Activated naive CD4-positive, alpha-beta T cell treated with anti-CD3 and anti-CD28 coated beads, Interleukin-2, amount 50 U/mL, for 24 hours (primary cell): ENCODE measurements around the gene EML6.
"Not testable (repeated sequence)": the region's sequence is repeated elsewhere in the genome, so short reads cannot be mapped to it uniquely, and the experiment has no call there.

Experiments used
- H3K27ac Mint-ChIP-seq: one replicate; pipeline ENCODE4 v1.8.0; 2021; ENCODE audit warnings: mild to moderate bottlenecking, mixed read lengths
- H3K27me3 Mint-ChIP-seq: one replicate; pipeline ENCODE4 v1.8.0; 2021; ENCODE audit warnings: mixed read lengths
- H3K36me3 Mint-ChIP-seq: one replicate; pipeline ENCODE4 v1.8.0; 2021; ENCODE audit warnings: mixed read lengths
- H3K4me1 Mint-ChIP-seq: one replicate; pipeline ENCODE4 v1.8.0; 2021; ENCODE audit warnings: mixed read lengths
- H3K4me3 Mint-ChIP-seq: one replicate; pipeline ENCODE4 v1.8.0; 2021; ENCODE audit warnings: mild to moderate bottlenecking, mixed read lengths
- H3K9me3 Mint-ChIP-seq: one replicate; pipeline ENCODE4 v1.8.0; 2021; ENCODE audit warnings: mixed read lengths

Gene EML6

DNA sequence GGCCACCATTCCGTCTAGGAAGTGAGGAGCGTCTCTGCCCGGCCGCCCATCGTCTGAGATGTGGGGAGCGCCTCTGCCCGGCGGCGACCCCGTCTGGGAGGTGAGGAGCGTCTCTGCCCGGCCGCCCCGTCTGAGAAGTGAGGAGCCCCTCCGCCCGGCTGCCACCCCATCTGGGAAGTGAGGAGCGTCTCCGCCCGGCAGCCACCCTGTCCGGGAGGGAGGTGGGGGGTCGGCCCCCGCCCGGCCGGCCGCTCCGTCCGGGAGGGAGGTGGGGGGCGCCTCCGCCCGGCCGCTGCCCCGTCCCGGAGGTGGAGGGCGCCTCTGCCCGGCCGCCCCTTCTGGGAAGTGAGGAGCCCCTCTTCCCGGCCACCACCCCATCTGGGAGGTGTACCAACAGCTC is 24.5 kb upstream of the EML6 start:
- H3K36me3 Mint-ChIP-seq, H3K4me3 Mint-ChIP-seq, H3K4me1 Mint-ChIP-seq, H3K27ac Mint-ChIP-seq, H3K9me3 Mint-ChIP-seq, H3K27me3 Mint-ChIP-seq: not testable (repeated sequence)

DNA sequence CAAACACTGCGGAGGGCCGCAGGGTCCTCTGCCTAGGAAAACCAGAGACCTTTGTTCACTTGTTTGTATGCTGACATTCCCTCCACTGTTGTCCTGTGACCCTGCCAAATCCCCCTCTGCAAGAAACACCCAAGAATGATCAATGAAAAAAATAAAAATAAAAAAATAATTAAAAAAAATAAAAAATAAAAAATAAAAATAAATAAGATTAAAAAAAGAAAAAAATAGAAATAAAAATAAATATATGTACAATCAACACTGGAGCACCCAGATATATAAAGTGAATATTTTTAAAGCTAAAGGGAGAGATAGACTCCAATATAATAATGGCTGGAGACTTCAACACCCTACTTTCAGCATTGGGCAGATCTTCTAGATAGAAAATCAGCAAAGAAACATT is 23.8 kb upstream of the EML6 start:
- no peak overlapping the region for H3K27ac Mint-ChIP-seq
- peaks cover 7% of the 10 kb centered on the region for H3K4me1 Mint-ChIP-seq
- H3K9me3 Mint-ChIP-seq: no peaks in the 10 kb centered on the region
- H3K27me3 Mint-ChIP-seq: peaks cover 2% of the 10 kb centered on the region
- H3K36me3 Mint-ChIP-seq: no peaks in the 10 kb centered on the region
- H3K4me3 Mint-ChIP-seq: no peak overlapping the region

DNA sequence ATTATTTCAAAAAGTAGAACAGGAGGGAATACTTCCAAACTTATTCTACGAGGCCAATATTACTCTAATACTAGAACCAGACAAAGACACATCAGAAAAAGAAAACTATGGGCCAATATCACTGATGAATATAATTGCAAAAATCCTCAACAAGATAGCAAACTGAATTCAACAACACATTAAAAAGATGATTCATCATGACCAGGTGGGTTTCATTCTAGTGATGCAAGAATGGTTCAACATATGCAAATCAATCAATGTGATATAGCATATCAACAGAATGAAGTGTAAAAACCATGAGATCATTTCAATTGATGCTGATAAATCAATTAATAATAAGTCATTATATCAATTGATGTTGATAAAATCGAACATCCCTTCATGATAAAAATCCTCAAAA is 22.4 kb upstream of the EML6 start:
- Mint-ChIP-seq H3K27ac (peak overlapping the region; percentile 63), H3K4me3 (no peak overlapping the region), H3K36me3 (no peaks in the 10 kb centered on the region), H3K9me3 (no peaks in the 10 kb centered on the region), H3K4me1 (peaks cover 7% of the 10 kb centered on the region), H3K27me3 (peaks cover 2% of the 10 kb centered on the region)

DNA sequence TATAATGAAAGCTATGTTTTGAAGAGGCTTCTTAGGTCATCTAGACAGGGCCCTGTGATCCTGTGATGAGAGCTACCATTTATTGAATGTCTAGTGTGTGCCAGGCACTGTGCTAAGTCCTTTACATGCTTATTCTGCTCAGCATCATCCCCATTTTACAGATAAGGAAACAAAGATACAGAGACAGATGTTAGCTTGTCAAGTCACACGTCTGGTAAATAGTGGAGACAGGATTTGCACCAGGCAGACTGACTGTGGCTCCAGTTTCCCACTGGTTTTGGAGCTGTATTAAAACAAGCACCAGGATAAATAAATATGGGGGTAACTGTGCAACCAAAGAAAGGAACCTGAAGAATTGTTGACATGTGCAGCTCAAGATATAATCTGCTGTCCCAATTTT is 19.2 kb upstream of the EML6 start:
- H3K4me1 Mint-ChIP-seq: peaks cover 11% of the 10 kb centered on the region
- H3K27ac Mint-ChIP-seq: no peak overlapping the region
- no peaks in the 10 kb centered on the region for H3K9me3 Mint-ChIP-seq
- H3K4me3 Mint-ChIP-seq: no peak overlapping the region
- H3K27me3 Mint-ChIP-seq: peaks cover 10% of the 10 kb centered on the region
- no peaks in the 10 kb centered on the region for H3K36me3 Mint-ChIP-seq

DNA sequence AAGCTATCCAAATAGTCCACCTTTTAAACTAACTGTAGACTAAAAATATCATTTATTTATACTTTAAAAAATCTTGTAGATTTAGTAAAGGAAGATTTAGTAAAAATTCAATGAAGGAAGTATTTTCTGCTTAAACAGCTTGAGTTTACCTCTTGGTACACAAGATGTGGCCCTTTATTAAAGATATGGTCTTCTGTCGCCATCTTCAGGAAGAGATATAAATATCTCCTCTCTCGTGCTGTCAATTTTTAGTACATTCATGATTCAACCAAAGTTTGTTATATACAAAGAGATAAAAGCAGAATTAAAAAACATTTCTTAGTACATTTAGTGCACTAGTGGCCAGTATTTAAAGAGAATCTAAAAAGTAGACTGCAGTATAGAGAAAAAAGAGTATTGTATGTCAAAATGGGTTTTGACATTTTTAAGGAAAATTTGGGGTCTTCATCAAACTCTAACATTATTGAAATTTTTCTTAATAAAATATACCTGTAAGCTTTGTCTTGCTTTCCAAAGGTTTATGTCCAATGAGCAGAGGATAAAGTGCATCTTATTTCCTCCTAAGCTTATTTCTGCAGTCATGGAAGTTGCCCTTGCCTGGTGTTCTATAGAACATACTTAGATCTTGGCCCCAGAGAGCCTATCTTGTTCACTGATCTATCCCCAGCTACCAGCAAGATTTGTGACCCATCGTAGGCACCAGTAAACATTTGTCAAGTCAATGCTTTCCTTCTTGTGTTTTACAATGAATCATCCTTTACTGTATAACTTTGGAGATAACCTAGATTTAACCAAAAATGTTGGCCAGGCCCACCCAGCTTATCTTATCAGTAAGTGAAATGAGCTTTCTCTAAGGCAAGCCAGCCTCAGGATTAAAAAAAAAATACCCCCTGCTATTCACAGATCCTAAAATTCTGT is 18.5 kb upstream of the EML6 start:
- Mint-ChIP-seq H3K36me3 (no peaks in the 10 kb centered on the region), H3K27ac (no peak overlapping the region), H3K27me3 (peaks cover 14% of the 10 kb centered on the region), H3K9me3 (no peaks in the 10 kb centered on the region), H3K4me3 (no peak overlapping the region), H3K4me1 (peaks cover 11% of the 10 kb centered on the region)

DNA sequence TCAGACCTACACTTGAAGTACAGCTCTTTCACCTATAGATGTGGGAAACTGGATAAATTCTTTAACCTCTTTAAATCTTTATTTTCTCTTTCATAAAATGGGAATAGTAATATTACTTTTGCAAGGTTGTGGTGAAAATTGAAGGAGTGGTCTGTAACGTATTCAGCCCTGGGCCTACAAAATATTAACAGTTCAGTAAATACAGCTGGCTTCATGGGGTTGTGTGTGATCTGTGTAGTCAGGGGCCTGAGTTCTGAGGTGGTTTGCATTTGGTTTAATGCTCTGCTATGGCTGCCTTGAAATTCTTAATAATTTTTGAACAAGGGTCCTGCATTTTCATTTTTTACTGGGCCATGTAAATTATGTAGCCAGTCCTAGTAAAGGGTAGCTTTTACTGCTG is 16.8 kb upstream of the EML6 start:
- H3K4me1 Mint-ChIP-seq: peaks cover 4% of the 10 kb centered on the region
- H3K27me3 Mint-ChIP-seq: peaks cover 18% of the 10 kb centered on the region
- no peak overlapping the region for H3K4me3 Mint-ChIP-seq
- H3K9me3 Mint-ChIP-seq: no peaks in the 10 kb centered on the region
- no peak overlapping the region for H3K27ac Mint-ChIP-seq
- H3K36me3 Mint-ChIP-seq: no peaks in the 10 kb centered on the region

DNA sequence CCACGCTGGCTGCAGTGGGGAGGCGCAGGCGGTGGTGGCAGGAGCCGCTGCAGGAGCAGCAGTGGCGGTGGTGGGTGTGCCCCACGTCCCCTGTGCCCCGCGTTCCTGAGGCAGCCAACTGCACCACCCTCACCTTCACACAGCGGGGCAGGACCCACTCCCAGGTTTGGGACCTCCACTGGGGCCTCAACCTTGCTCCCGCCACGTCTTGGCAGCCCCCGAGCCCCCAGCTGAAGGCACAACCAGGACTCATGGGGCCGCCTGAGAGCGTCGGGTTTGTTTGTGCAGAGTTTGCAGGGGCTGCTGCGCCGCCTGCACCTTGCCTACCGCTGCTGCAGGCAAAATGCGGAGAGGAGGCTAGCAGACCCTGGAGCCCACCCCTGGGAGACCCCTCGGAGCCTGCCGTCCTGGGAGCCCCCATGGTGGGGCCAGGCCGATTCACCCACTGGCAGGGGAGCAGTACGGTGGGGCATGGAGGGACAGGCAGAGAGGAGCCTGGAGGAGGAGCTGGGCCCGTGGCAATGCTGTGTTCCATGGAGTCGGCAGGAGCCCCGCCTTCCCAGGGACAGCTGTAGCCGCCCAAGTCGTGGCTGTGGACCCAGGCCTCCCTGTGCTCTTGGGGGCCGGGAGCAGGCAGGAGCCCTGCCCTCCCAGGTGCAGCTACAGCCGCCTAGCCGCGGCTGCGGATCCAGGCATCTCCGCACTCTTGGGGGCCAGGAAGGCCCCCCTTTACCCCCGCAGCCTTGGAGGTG is 14.7 kb upstream of the EML6 start:
- no peaks in the 10 kb centered on the region for H3K9me3 Mint-ChIP-seq
- peaks cover 23% of the 10 kb centered on the region for H3K27me3 Mint-ChIP-seq
- H3K4me3 Mint-ChIP-seq: peak overlapping the region; percentile 70
- peaks cover 4% of the 10 kb centered on the region for H3K4me1 Mint-ChIP-seq
- H3K36me3 Mint-ChIP-seq: no peaks in the 10 kb centered on the region
- H3K27ac Mint-ChIP-seq: no peak overlapping the region

DNA sequence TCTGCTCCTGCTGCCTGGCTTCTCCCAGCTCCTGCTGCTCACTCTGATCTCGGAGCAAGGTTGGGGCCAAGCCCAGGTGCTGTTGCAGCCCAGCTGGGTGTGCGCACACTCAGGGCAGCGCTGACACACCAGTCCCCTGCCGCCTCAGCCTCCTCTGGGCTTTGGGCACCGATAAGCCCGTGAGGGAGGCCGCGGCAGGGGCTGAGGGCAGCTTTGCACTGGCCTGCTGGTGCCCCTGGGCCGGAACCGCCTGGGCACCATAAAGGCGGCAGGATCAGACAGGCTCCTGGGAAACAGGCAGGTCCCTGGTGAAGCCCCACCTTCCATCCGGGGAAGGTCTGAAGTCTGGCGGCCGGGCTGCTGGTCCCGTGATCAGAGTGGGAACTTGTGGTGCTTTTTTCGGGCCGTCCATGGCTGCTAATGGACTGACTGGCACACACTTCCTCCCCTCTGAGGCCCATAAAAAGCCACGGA is 14.1 kb upstream of the EML6 start:
- Mint-ChIP-seq H3K4me3 (peak overlapping the region; percentile 70), H3K36me3 (no peaks in the 10 kb centered on the region), H3K27ac (no peak overlapping the region), H3K4me1 (peaks cover 4% of the 10 kb centered on the region), H3K9me3 (no peaks in the 10 kb centered on the region), H3K27me3 (peaks cover 23% of the 10 kb centered on the region)

DNA sequence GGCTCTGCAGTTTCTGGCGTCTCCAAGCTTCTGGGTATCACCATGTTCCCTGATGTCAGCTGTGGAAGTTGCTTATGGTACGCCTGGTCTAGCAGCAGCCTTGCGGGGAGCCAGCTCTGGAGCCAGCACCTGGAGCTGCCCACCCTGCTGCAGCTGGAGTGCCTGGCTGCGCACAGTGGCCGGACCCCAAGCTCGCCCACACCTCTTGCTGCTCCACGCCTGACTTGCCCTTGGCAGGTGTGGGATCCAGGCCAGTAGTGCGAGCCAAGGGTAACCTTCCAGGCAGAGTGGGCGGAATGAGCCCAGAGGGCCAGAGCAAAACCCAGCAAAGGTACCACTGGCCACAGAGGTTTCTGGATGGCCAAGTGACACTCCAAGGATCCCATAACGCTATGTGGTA is 13.2 kb upstream of the EML6 start:
- H3K4me3 Mint-ChIP-seq: peak overlapping the region; percentile 58
- H3K27ac Mint-ChIP-seq: no peak overlapping the region

DNA sequence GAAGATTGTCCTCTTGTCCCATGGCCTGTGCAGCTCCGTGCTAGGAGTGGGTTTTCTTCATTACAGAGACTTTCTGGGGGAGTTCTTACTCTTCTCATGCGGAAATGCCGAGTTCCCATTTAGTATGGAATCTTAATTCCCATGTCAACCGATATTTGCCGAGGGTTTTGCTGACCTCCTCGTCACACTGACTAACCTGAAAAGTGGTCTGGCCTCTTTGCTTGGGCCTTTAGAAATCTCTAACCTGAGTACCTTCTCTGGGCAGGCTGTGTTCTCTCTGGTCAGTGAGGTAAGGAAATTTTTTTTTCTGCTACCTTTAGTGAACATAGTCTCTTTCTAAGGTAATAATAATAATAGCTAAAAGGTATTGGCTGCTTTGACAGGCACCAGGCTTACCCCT is 10.9 kb upstream of the EML6 start:
- Mint-ChIP-seq H3K27ac (no peak overlapping the region), H3K4me1 (peaks cover 4% of the 10 kb centered on the region), H3K9me3 (no peaks in the 10 kb centered on the region), H3K27me3 (peaks cover 23% of the 10 kb centered on the region), H3K4me3 (no peak overlapping the region), H3K36me3 (no peaks in the 10 kb centered on the region)

More for the DNA sequence above, 13.2 kb upstream of the EML6 start:
- Mint-ChIP-seq H3K9me3 (no peaks in the 10 kb centered on the region), H3K36me3 (no peaks in the 10 kb centered on the region), H3K27me3 (peaks cover 23% of the 10 kb centered on the region), H3K4me1 (peaks cover 4% of the 10 kb centered on the region)

DNA sequence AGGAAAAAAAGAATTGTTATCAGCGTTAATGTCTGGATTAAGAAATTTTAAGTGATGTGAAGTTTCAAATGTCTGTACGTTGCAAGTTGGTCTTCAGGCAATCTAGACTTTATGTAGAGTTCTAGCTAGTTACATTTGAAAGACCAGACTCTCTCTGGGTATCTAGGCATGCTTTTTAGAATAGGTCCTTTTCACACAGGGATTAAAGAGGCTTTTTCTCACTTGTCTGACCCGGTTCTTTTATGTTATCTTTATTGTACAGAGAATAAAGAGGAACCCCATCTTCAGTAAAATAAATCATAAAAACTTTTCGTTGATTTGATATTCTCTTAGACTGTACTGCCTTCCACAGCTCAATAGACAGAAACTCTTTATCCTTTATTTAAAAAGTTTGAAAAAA is 8.5 kb upstream of the EML6 start:
- no peaks in the 10 kb centered on the region for H3K9me3 Mint-ChIP-seq
- no peak overlapping the region for H3K4me3 Mint-ChIP-seq
- H3K27me3 Mint-ChIP-seq: peaks cover 26% of the 10 kb centered on the region
- no peaks in the 10 kb centered on the region for H3K4me1 Mint-ChIP-seq
- H3K36me3 Mint-ChIP-seq: no peaks in the 10 kb centered on the region
- no peak overlapping the region for H3K27ac Mint-ChIP-seq

DNA sequence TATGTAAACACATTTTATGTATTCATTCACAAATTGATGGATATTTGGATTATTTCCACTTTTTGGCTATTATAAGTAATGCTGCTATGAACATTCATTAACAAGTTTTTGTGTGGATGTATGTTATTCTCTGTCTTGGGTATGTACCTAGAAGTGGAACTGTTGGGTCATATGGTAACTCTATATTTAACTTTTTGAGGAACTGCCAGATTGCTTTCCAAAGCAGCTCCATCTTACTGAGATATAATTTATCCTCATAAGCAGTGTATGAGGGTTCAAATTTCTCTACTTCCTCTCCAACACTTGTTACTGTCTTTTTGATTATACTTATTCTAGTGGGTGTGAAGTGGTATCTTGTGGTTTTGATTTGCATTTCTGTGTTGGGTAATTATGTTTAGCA is 7.1 kb upstream of the EML6 start:
- no peaks in the 10 kb centered on the region for H3K9me3 Mint-ChIP-seq
- H3K36me3 Mint-ChIP-seq: no peaks in the 10 kb centered on the region
- H3K4me1 Mint-ChIP-seq: no peaks in the 10 kb centered on the region
- peaks cover 21% of the 10 kb centered on the region for H3K27me3 Mint-ChIP-seq
- H3K27ac Mint-ChIP-seq: no peak overlapping the region
- no peak overlapping the region for H3K4me3 Mint-ChIP-seq

DNA sequence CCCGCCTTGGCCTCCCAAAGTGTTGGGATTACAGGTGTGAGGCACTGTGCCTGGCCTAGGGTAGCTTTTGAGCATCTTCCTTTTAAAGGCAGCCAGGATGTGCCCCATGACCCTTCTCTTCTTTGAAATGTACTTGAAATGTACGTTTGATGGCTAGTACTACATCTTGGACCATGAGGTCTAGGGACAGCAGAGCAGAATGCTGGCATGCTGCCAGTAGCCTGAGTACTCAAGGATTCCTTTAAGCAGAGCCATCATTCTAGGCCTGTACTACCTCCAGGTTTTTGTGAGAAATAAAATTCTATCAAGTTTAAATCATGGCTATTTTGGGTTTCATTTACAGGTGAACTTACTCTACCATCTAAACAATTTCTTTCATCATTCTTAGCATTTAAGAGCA is 2.9 kb upstream of the EML6 start:
- Mint-ChIP-seq H3K4me3 (no peak overlapping the region), H3K4me1 (peaks cover 11% of the 10 kb centered on the region), H3K36me3 (no peaks in the 10 kb centered on the region), H3K9me3 (no peaks in the 10 kb centered on the region), H3K27ac (no peak overlapping the region), H3K27me3 (peaks cover 24% of the 10 kb centered on the region)

DNA sequence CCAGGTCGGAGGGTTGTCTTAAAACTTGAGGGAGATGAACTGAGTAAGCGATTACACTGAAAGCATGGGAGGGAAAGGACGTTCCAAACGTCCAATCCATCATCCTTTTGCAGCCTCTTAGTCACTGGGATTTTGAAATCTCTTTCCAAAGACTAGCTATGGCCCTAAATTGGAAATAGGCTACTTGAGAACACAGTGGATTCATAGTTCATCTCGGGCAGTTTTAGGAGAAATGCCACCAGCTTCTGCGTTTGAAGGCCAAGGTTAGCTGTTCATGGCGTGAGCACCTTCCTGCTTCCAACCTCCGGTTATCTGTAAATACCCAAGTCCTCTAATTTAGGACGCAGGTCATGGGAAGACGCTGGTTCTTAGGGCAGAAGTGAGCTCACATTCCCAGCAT is 821 bp upstream of the EML6 start:
- H3K27me3 Mint-ChIP-seq: peaks cover 41% of the 10 kb centered on the region
- no peaks in the 10 kb centered on the region for H3K9me3 Mint-ChIP-seq
- H3K4me3 Mint-ChIP-seq: peak overlapping the region; percentile 92
- no peaks in the 10 kb centered on the region for H3K36me3 Mint-ChIP-seq
- H3K4me1 Mint-ChIP-seq: peaks cover 17% of the 10 kb centered on the region
- no peak overlapping the region for H3K27ac Mint-ChIP-seq

DNA sequence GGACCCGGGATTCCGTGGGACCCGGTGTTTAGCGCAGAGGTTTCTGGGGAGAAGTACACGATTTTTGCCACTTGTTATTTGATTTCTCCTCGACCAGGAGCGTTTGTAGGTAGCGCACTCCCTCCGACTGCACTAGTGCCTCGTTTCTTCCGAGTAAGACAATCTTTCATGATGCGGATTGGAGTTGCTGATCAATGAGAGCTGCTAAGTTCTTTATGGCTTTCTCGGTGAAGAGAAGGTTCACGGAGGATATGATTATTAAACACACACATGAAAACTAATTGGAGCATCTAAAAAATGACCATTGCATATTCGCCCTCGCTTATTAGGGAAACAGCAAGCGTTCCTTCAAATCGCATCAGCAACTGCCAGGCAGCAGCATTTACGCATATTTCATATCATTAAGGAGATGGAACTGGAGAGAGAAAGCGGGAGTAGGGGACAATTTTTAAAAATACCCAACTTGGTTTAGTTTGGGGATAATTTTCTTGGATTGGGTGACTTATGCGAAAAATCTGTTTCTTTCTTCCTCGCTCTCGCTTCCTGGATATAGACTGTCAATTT is 616 bp downstream of the EML6 start:
- Mint-ChIP-seq H3K36me3 (peaks cover 3% of the 10 kb centered on the region), H3K4me3 (peak overlapping the region; percentile 92), H3K27me3 (peaks cover 36% of the 10 kb centered on the region), H3K27ac (peak overlapping the region; percentile 72), H3K4me1 (peaks cover 17% of the 10 kb centered on the region), H3K9me3 (no peaks in the 10 kb centered on the region)
